HepG2 (cell line): ENCODE data around the gene CTAG1A.

Experiments used
- CTCF ChIP-seq: sonication (generic); formaldehyde crosslinking; IDR thresholded peaks from 2 replicates; pipeline ENCODE4 v1.5.0; 2020; ENCODE audit warnings: mild to moderate bottlenecking, missing genetic modification reagents, moderate library complexity
- EP300 ChIP-seq, 3 experiments: sonication (generic) in 1 of 3; formaldehyde crosslinking in 1 of 3; IDR thresholded peaks; 2 replicates each; pipeline versions ENCODE4 v1.5.1 to v1.6.1; 2011 to 2020; ENCODE audit warnings: low read depth in 2 of 3, low read length in 2 of 3, borderline replicate concordance in 1 of 3, improper control_type of control experiment in 1 of 3, mild to moderate bottlenecking in 1 of 3, missing genetic modification reagents in 1 of 3, moderate library complexity in 1 of 3
- GABPB1 ChIP-seq: IDR thresholded peaks from 2 replicates; pipeline ENCODE4 v1.6.1; 2016; ENCODE audit warnings: mild to moderate bottlenecking, missing genetic modification reagents, moderate library complexity, missing compliant biosample characterization
- HNRNPLL ChIP-seq: fragments of 200-400 bp; formaldehyde crosslinking; IDR thresholded peaks from 2 replicates; pipeline ENCODE4 v1.6.1; 2017; ENCODE audit warnings: mild to moderate bottlenecking, low read depth, low read length; ENCODE audit not compliant: poor library complexity, severe bottlenecking
- KLF16 ChIP-seq, 2 experiments: sonication (generic) in 1 of 2; formaldehyde crosslinking in 1 of 2; IDR thresholded peaks; 2 replicates each; pipeline versions ENCODE4 v1.6.1 to v1.8.0; 2016 to 2023; ENCODE audit warnings: missing genetic modification reagents in 2 of 2, missing compliant biosample characterization in 1 of 2
- POLR2AphosphoS2 ChIP-seq: IDR thresholded peaks from 2 replicates; pipeline ENCODE4 v1.6.1; 2011; ENCODE audit warnings: low read depth, low read length, improper control_type of control experiment
- REST ChIP-seq, 2 experiments: IDR thresholded peaks; 2 replicates each; pipeline ENCODE4 v1.6.1; 2011 to 2012; ENCODE audit warnings: low read length in 2 of 2, borderline replicate concordance in 1 of 2, low read depth in 1 of 2, mild to moderate bottlenecking in 1 of 2, moderate library complexity in 1 of 2
- ZNF232 ChIP-seq: sonication (generic); formaldehyde crosslinking; IDR thresholded peaks from 2 replicates; pipeline ENCODE4 v1.4.0; 2020; ENCODE audit warnings: missing genetic modification reagents, borderline replicate concordance

- TF ChIP-seq REST (IDR thresholded peaks at IDR 0.05; ENCODE audit: borderline replicate concordance in 1 of 2, low read depth in 1 of 2, low read length in 2 of 2) (no peak), CTCF (no peak), GABPB1 (CRISPR knock-in tag) (no peak), HNRNPLL (no peak), ZNF232 (no peak), POLR2AphosphoS2 (no peak), KLF16 (CRISPR knock-in tag; IDR thresholded peaks at IDR 0.05) (no peak), EP300 (IDR thresholded peaks at IDR 0.05; ENCODE audit: low read depth in 2 of 2, low read length in 2 of 2) (no peak), EP300 (CRISPR knock-in tag; IDR thresholded peaks at IDR 0.05; ENCODE audit: borderline replicate concordance) (no peak)
These were observed 20.6 kb downstream of the CTAG1A start for GRCh38 chrX:154605566-154605965.
